SJSA1 (cell line): ENCODE results near the gene COL27A1. TPM values are rescaled to one million over a fixed set of nuclear protein-coding genes. Genes with fewer than 3 reads are reported as not detected.

Experiments used
- DNase-seq, 2 experiments: peaks; one replicate each; pipeline ENCODE4 v3.0.0-alpha.2; 2015 to 2020; ENCODE audit warnings: low spot score in 2 of 2, low read depth in 1 of 2
- H3K27ac ChIP-seq: fragments of 250-450 bp; sonication (Bioruptor Pico); 2 replicates; pipeline ENCODE4 v1.5.1; 2020; ENCODE audit warnings: mild to moderate bottlenecking, moderate library complexity
- H3K27me3 ChIP-seq: fragments of 250-450 bp; sonication (Bioruptor Pico); replicated peaks from 2 replicates; pipeline ENCODE4 v1.5.1; 2020; ENCODE audit warnings: mild to moderate bottlenecking, moderate library complexity
- H3K36me3 ChIP-seq: fragments of 250-450 bp; sonication (Bioruptor Pico); 2 replicates; pipeline ENCODE4 v1.5.1; 2020; ENCODE audit warnings: mild to moderate bottlenecking
- H3K4me1 ChIP-seq: fragments of 250-450 bp; sonication (Bioruptor Pico); replicated peaks from 2 replicates; pipeline ENCODE4 v1.6.1; 2021; ENCODE audit warnings: mild to moderate bottlenecking
- H3K4me3 ChIP-seq: fragments of 250-450 bp; sonication (Bioruptor Pico); 2 replicates; pipeline ENCODE4 v1.5.1; 2020; ENCODE audit warnings: mild to moderate bottlenecking
- H3K9me3 ChIP-seq: fragments of 250-450 bp; sonication (Bioruptor Pico); replicated peaks from 2 replicates; pipeline ENCODE4 v1.5.1; 2020; ENCODE audit warnings: mild to moderate bottlenecking
- total RNA-seq: library from RNA; depleted of rRNA; stranded (reverse); fragments of >200 nt; shearing (Covaris generic); gene quantifications from 2 replicates; pipeline ENCODE4 v1.2.3, GENCODE V29; 2014; rRNA removed

Gene COL27A1
- 4.2 and 4.7 TPM in 2 replicates for total RNA-seq

GRCh38 chr9:114155263-114155994, at the start of gene COL27A1:
Gene COL27A1, plus strand, starts transcription at chr9:114155537. Its CDS starts 414 bp downstream, at chr9:114155951.
- Histone ChIP-seq H3K4me3 (peak within 1 kb of the TSS; percentile 57), H3K27me3 (peaks cover 19% of the 10 kb centered on the region), H3K9me3 (no peaks in the 10 kb centered on the region; the same call in 1 of the 2 replicates), H3K4me1 (peaks cover 29% of the 10 kb centered on the region), H3K36me3 (no peaks in the 10 kb centered on the region), H3K27ac (no peak within 1 kb of the TSS)
- peak; percentile 72 to 81 for DNase-seq

GRCh38 chr9:114107286-114108001, 47.9 kb upstream of the COL27A1 start:
- Histone ChIP-seq H3K27me3 (no peaks in the 10 kb centered on the region), H3K27ac (no peak overlapping the region), H3K36me3 (no peaks in the 10 kb centered on the region), H3K9me3 (no peaks in the 10 kb centered on the region), H3K4me1 (no peaks in the 10 kb centered on the region), H3K4me3 (no peak overlapping the region)
- DNase-seq, result no peak

GRCh38 chr9:114108016-114108833, 47.1 kb upstream of the COL27A1 start:
- H3K27me3 ChIP-seq, result no peaks in the 10 kb centered on the region
- H3K4me3 ChIP-seq, result no peak overlapping the region
- no peak overlapping the region for H3K27ac ChIP-seq
- no peaks in the 10 kb centered on the region for H3K4me1 ChIP-seq
- DNase-seq, result peak; percentile 50 to 74
- no peaks in the 10 kb centered on the region for H3K36me3 ChIP-seq
- H3K9me3 ChIP-seq, result no peaks in the 10 kb centered on the region

- DNase-seq, result no peak
Measured at GRCh38 chr9:114109124-114109523, 46.2 kb upstream of the COL27A1 start.

GRCh38 chr9:114110180-114110579, 45.2 kb upstream of the COL27A1 start:
- Histone ChIP-seq H3K36me3 (no peaks in the 10 kb centered on the region), H3K27me3 (0 out of 2 replicates have a peak, but pooled peaks cover 3% of the 10 kb centered on the region), H3K4me3 (no peak overlapping the region), H3K27ac (no peak overlapping the region), H3K9me3 (no peaks in the 10 kb centered on the region), H3K4me1 (no peaks in the 10 kb centered on the region)
- DNase-seq, result peak in 1 of 2 experiments; percentile 18

More at GRCh38 chr9:114109124-114109523, 46.2 kb upstream of the COL27A1 start:
- H3K27me3 ChIP-seq, result 0 out of 2 replicates have a peak, but pooled peaks cover under 1% of the 10 kb centered on the region
- no peak overlapping the region for H3K27ac ChIP-seq
- H3K36me3 ChIP-seq, result no peaks in the 10 kb centered on the region
- no peak overlapping the region for H3K4me3 ChIP-seq
- H3K9me3 ChIP-seq, result no peaks in the 10 kb centered on the region
- H3K4me1 ChIP-seq, result no peaks in the 10 kb centered on the region

- H3K9me3 ChIP-seq, result no peaks in the 10 kb centered on the region
- no peak overlapping the region for H3K27ac ChIP-seq
- no peak overlapping the region for H3K4me3 ChIP-seq
- DNase-seq, result no peak
- no peaks in the 10 kb centered on the region for H3K4me1 ChIP-seq
- 0 out of 2 replicates have a peak, but pooled peaks cover 3% of the 10 kb centered on the region for H3K27me3 ChIP-seq
- H3K36me3 ChIP-seq, result no peaks in the 10 kb centered on the region
Measured at GRCh38 chr9:114112325-114112724, 43.0 kb upstream of the COL27A1 start.

- no peaks in the 10 kb centered on the region for H3K4me1 ChIP-seq
- no peak overlapping the region for H3K27ac ChIP-seq
- no peak for DNase-seq
- no peak overlapping the region for H3K4me3 ChIP-seq
- no peaks in the 10 kb centered on the region for H3K36me3 ChIP-seq
- no peaks in the 10 kb centered on the region for H3K9me3 ChIP-seq
- peaks cover 7% of the 10 kb centered on the region; the same call in 1 of the 2 replicates for H3K27me3 ChIP-seq
Measured at GRCh38 chr9:114112778-114113584, 42.4 kb upstream of the COL27A1 start.

- Histone ChIP-seq H3K27ac (no peak overlapping the region), H3K27me3 (peaks cover 9% of the 10 kb centered on the region), H3K9me3 (no peaks in the 10 kb centered on the region), H3K4me3 (no peak overlapping the region), H3K4me1 (no peaks in the 10 kb centered on the region), H3K36me3 (no peaks in the 10 kb centered on the region)
- no peak for DNase-seq
Measured at GRCh38 chr9:114114364-114114763, 41.0 kb upstream of the COL27A1 start.

- DNase-seq, result no peak
- peaks cover 9% of the 10 kb centered on the region for H3K27me3 ChIP-seq
- H3K4me3 ChIP-seq, result no peak overlapping the region
- H3K9me3 ChIP-seq, result no peaks in the 10 kb centered on the region
- H3K4me1 ChIP-seq, result no peaks in the 10 kb centered on the region
- no peak overlapping the region for H3K27ac ChIP-seq
- no peaks in the 10 kb centered on the region for H3K36me3 ChIP-seq
Measured at GRCh38 chr9:114115654-114116125, 39.6 kb upstream of the COL27A1 start.

- Histone ChIP-seq H3K27me3 (peaks cover 9% of the 10 kb centered on the region), H3K27ac (no peak overlapping the region), H3K36me3 (no peaks in the 10 kb centered on the region), H3K4me3 (no peak overlapping the region), H3K4me1 (no peaks in the 10 kb centered on the region), H3K9me3 (no peaks in the 10 kb centered on the region)
- no peak for DNase-seq
Measured at GRCh38 chr9:114116126-114116747, 39.1 kb upstream of the COL27A1 start.

GRCh38 chr9:114117614-114117995, 37.7 kb upstream of the COL27A1 start:
- Histone ChIP-seq H3K9me3 (no peaks in the 10 kb centered on the region), H3K36me3 (no peaks in the 10 kb centered on the region), H3K4me3 (no peak overlapping the region), H3K4me1 (no peaks in the 10 kb centered on the region), H3K27ac (no peak overlapping the region), H3K27me3 (peaks cover 9% of the 10 kb centered on the region)
- no peak for DNase-seq

GRCh38 chr9:114117996-114118830, 37.1 kb upstream of the COL27A1 start:
- Histone ChIP-seq H3K4me1 (no peaks in the 10 kb centered on the region), H3K4me3 (no peak overlapping the region), H3K27me3 (peaks cover 9% of the 10 kb centered on the region), H3K27ac (no peak overlapping the region), H3K36me3 (no peaks in the 10 kb centered on the region), H3K9me3 (no peaks in the 10 kb centered on the region)
- no peak for DNase-seq
